GM18520 (cell line): ENCODE results near the gene ANO1.

Experiments
- ATAC-seq: cut with Tn5 transposase; IDR thresholded peaks from one replicate; pipeline ENCODE4 v1.9.1; 2021; ENCODE audit not compliant: unreplicated experiment

Gene ANO1

GRCh38 chr11:70092959-70093715, 15.0 kb downstream of the ANO1 start:
- no peak for ATAC-seq

GRCh38 chr11:70095541-70096252, 17.6 kb downstream of the ANO1 start:
- ATAC-seq: no peak

DNA sequence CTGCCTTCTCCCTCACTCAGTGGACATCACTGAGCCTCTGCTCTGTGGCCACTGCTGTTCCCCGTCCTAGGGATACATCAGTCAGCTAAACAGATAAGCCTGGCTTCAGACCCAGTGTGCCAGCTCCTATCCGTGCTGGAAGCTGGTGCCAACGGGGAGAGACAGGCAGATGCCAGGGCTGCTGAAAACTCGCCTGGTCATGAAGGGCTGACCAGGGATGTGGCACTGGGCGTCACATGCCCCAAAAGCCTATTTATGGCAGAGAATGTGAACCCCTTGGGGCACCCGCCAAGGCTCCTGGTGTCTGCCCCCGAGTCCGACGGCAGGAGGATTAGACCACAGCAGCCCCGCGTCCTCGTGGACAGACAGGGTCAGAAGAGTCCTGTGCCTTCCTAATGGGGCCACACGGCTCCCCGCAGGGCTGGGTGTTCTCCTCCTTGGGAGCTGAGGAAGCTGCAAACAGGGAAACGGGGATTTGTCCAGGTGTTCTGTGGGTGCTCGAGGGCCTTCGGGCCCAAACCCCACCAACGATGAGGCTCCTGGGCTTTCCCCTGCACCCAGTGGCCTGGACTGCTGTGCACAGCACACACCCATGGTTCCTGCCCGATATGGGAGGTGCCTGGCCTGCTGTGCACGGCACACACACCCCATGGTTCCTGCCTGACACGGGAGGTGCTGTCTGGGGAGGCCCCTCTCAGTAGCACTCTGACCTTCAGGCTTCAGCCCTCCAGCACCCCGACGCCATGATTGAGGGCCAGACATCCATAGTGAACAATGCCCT, 19.9 kb downstream of the ANO1 start:
- ATAC-seq: no peak

DNA sequence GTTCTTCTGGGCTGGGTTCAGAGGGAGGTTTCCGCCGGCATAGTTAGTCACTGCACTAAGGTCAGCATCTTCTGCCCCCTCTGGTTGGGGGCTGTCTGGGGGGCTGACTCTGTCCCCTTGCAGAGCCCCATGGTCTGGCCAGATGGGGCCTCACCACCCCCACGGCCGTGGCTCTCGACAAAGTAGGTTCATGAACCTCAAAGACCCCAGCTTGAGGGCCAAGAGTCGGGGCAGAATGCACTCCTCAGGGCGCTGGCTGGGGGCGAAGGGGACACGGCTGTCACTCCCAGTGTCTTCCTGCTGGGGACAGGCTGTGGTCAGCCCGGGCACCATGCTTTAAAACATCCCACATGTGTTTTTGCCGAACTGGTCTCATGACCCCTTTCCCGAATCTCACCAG, 20.8 kb downstream of the ANO1 start:
- ATAC-seq: no peak

GRCh38 chr11:70099578-70100279, 21.6 kb downstream of the ANO1 start:
- ATAC-seq: no peak

- ATAC-seq: no peak
Observed at GRCh38 chr11:70100280-70100603, 22.1 kb downstream of the ANO1 start.

- no peak for ATAC-seq
Observed at GRCh38 chr11:70100791-70101190, 22.7 kb downstream of the ANO1 start.

DNA sequence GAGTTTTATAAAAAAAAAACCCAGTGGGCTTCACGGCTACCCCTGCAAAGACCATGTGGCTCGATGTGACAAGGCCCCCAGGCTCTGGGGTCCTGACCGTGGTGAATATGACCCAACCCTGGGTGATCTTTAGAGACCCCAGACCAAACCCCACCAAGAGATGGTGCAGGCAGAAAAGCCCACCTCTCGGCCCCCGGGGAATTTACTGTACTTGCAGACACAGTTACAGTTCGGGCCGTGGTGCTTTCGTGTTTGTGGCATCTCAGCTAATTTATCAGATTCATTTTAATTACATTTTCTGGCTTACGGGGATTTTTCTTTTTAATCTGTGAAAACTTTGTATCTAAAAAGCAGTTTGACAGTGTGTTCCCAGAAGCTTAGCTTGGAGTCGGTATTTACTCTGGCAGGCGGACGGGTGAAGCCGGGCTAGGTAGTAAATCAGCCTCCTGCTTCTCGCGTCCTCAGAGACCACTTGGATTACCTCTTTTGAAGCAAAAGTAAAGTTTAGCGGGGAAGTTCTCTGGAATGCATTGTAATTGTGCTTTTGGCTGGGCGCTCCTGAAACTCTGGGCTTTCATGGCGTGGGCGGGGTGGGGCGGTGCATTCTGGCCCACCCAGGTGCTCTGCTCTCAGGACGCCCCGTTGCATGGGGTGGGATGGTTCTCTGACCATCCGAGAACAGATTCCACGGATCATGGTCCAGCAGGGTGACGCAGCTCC, 25.3 kb downstream of the ANO1 start:
- no peak for ATAC-seq

DNA sequence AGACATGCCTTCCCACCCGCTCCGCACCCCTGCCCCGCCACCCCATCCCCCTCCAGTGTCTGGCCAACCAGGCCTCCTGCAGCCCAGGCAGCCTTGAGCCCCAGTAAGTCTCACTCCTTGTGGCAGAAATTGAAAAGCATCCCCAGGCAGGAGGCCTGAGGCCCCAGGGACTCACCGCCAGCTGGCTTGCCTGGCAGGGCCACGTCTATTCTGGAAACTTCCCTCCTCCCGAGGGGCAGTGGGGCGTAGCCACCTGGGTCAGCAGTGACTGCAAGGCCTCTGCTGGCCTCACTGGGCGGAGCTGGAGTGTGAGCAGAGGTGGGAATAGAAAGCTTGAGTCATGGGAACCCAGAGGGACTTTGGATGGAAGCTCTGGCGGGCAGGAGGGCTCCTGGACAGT, 26.3 kb downstream of the ANO1 start:
- no peak for ATAC-seq

DNA sequence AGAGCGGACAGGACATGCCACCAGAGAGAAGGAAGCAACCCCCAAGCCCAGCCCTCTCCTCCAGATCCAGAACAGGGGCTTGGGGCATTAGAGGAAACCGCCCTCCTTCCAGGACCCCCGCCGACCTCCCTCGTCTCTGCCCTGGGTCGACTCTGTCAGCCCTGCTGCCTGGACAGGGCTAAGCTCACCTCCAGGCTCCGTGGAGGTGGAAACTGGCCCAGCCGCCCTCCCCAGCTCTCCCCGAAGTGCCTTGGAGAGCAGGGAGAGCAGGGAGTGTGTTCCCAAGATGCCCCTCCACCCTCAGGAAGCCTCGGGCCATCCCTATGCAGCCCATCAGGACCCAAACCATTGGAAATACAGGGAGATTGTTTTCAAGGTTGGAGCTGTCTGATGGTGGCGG, 26.8 kb downstream of the ANO1 start:
- no peak for ATAC-seq

- no peak for ATAC-seq
Observed at GRCh38 chr11:70105369-70105754, 27.2 kb downstream of the ANO1 start.

DNA sequence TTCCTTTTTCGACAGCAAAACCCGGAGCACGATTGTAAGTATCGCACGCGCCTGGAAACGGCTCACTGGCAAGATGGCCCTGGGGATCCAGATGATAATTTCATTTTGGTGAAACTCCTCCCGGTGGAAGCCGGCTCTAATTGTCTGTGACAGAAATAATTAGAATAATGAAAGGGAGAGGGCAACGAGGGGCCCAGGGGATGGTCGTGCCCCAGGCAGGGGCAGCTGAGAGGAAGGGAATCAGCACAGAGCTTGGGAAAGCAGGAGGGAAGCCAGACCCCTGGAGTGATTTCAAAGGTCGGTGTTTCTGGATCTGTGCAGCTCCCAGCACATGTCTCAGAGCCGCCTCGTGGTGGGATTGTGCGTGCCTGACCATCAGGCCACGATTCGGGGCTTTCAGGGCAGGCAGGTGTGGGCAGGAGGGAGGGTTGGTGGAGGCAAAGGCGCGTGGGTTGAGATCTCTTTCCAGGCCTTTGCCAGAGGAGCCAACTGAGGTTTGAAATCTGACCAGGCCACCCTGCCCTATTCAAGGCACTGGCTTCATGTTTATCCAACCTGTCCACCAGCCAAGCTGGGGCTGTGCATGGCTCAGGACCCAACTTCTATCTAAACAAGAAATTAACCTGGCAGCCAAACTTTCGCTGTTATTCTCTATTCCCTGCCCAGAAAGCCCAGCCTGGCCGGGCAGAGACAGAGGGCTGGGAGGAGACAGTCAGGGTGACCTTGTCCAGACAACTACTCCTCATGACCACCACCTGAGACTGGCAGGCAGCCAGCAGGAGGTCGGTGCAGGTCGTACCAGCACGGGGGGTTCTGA, 27.8 kb downstream of the ANO1 start:
- ATAC-seq: no peak

- ATAC-seq: no peak
Observed at GRCh38 chr11:70106757-70107156, 28.6 kb downstream of the ANO1 start.

DNA sequence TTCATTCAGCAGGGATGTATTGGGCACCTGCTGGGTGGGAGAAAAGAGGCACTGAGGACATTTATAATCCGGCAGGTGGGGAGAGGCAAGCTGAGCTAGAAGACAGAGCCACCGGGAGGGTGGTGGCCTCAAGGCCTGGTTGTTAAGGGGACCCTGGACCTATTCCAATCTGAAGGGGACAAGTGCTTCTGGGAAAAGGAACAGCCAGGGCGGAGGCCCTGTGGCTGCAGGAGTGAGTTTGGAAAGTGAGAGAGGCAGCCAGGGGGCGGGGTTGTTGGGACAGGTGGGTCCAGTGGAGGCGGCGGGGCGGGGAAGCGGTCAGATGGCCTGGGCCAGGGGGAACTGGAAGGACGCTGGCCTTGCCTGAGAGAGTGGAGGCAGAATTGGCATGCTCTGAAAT, 29.1 kb downstream of the ANO1 start:
- no peak for ATAC-seq

GRCh38 chr11:70107756-70108155, 29.6 kb downstream of the ANO1 start:
- no peak for ATAC-seq

GRCh38 chr11:70108250-70108649, 30.1 kb downstream of the ANO1 start:
- ATAC-seq: no peak

GRCh38 chr11:70109006-70109405, 30.9 kb downstream of the ANO1 start:
- no peak for ATAC-seq

- ATAC-seq: no peak
Observed at GRCh38 chr11:70109903-70110302, 31.8 kb downstream of the ANO1 start.

- no peak for ATAC-seq
Observed at GRCh38 chr11:70110538-70111055, 32.5 kb downstream of the ANO1 start.
